Psoas muscle (tissue), 8 donors: ENCODE measurements around the gene FZD4. TPM values are rescaled to one million over a fixed set of nuclear protein-coding genes. Genes with fewer than 3 reads are reported as not detected.
A peak's percentile ranks its signal among the peaks of the same experiment; 100 is the strongest.

ENCODE experiments used
- ATAC-seq, 4 donors: fragments of 200-7000 bp; cut with Tn5 transposase; one replicate each; pipeline ENCODE4 v1.9.1; 2020; ENCODE audit warnings: moderate library complexity in 3 of 4, mild to moderate bottlenecking in 2 of 4
- DNase-seq, 2 donors: peaks; one replicate each; pipeline ENCODE4 v3.0.0-alpha.2; 2020
- H3K27ac ChIP-seq: fragments of 200-600 bp; one replicate; pipeline ENCODE4 v1.8.0; 2022
- H3K27me3 ChIP-seq, 3 donors: fragments of 200-600 bp in 1 of 3; one replicate each; pipeline versions ENCODE4 v1.6.1 to v1.8.0; 2013 to 2022; ENCODE audit warnings: low read length in 2 of 3, mild to moderate bottlenecking in 2 of 3, moderate library complexity in 1 of 3; ENCODE audit not compliant: insufficient read depth in 3 of 3
- H3K36me3 ChIP-seq, 2 donors: fragments of 200-600 bp in 1 of 2; one replicate each; pipeline versions ENCODE4 v1.6.1 to v1.8.0; 2013 to 2022; ENCODE audit warnings: low read depth in 1 of 2, mild to moderate bottlenecking in 1 of 2, moderate library complexity in 1 of 2; ENCODE audit not compliant: insufficient read depth in 1 of 2
- H3K4me1 ChIP-seq: fragments of 200-600 bp; one replicate; pipeline ENCODE4 v1.8.0; 2022
- H3K4me3 ChIP-seq: fragments of 200-600 bp; one replicate; pipeline ENCODE4 v1.8.0; 2022; ENCODE audit warnings: mild to moderate bottlenecking
- H3K9me3 ChIP-seq: fragments of 200-600 bp; one replicate; pipeline ENCODE4 v1.8.0; 2022
- CTCF ChIP-seq: fragments of 200-600 bp; IDR thresholded peaks from one replicate; pipeline ENCODE4 v1.8.0; 2022; ENCODE audit warnings: antibody characterized with exemption
- WGBS, 3 donors: extraction: QIAGEN DNeasy Blood & Tissue Kit; methylation state at CpG; one replicate each; pipeline versions ENCODE4 v1.1.6 to v1.1.7; 2013; 5-methylcytosine and 5-hydroxymethylcytosine counted together
- intact Hi-C, 2 donors: fragments of 100-400 bp; cut with DNase I; formaldehyde crosslinking; loops; one replicate each; pipeline versions ENCODE4 v1.11.0 to v1.14.2; 2022
- polyA plus RNA-seq, 3 donors: library from polyadenylated mRNA; stranded (reverse); fragments of 200-250 nt; gene quantifications; one replicate each; pipeline ENCODE4 v1.2.3, GENCODE V29; 2013
- total RNA-seq, 4 donors: library from RNA; stranded (reverse); fragmentation: NEBNext Ultra II Directional in 2 of 4; extraction: Animal tissue kit (Norgen Biotek cat#: 25700) in 2 of 4; gene quantifications; one replicate each; pipeline versions ENCODE4 v1.2.1 to v1.2.4, GENCODE V29; 2021 to 2023
- donor health status: healthy with polysubstance abuse.
- donor health status: DM: no; HTN: no; CAD: no; lungs with moderate emphysema.
- donor health status: Bipolar disorder and iron deficiency.
- donor health status: healthy.
- donor health status: DM: yes; HTN: yes; CAD: no.
- donor health status: DM: no; HTN: no; CAD: no.
- donor health status: DM: no; HTN: no; CAD: no.
- donor health status: DM: yes; HTN: yes; CAD: no.

Gene FZD4
- total and polyA plus RNA-seq, 7 donors = 12.3 to 158 (median 27.5) TPM

DNA sequence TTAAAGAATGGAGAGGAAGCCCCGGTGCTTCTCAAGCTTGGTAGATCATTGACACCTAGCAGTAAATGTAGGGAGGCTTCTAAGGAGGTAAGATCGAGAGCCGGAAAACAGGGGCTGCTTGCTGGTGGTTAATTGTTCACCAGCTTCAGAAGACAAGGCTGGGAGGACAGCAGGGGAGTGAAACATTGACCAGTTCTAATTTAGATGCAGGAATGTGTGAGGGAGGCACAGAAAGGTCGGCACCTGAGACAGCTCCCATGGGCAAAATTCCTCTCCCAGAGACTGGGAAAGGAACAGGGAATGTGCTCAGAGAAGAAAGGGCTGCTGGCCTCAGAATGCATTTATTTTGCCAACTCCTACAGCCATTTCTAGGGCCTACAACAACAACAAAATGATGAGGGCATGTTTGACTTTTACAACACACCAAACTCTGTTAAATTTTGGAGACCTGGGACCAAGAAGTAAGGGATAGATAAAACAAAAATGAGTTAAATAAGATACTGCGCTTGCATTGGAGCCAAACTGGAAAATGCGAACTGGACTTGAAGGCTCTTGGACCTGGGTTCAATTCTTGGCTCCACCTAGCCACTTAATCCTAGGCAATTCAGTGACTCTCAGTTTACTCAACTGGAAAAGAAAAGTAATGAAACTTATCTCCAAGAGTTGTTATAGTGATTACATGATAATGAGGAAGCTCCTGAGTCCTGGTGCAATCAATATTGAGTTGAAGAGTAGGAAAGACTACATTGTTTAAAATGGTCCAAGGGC, 31.0 kb downstream of the FZD4 start:
- 75 to 76% (median 75%) methylated on average over 6 of the region's 6 CpGs for WGBS, 3 donors
- DNase-seq = no peak
- ATAC-seq = no peak
- peaks cover 0 to 9% of the 10 kb centered on the region in 2 donors for H3K36me3 ChIP-seq
- intact Hi-C loops = no loop called here
- no peak for TF ChIP-seq CTCF
- H3K4me1 ChIP-seq = no peaks in the 10 kb centered on the region
- no peaks in the 10 kb centered on the region for H3K27me3 ChIP-seq
- no peak overlapping the region for H3K4me3 ChIP-seq
- H3K27ac ChIP-seq = no peak overlapping the region
- no peaks in the 10 kb centered on the region for H3K9me3 ChIP-seq

GRCh38 chr11:86922225-86922624, 33.0 kb downstream of the FZD4 start:
- no peak for ATAC-seq
- Histone ChIP-seq H3K4me1 (no peaks in the 10 kb centered on the region), H3K4me3 (no peak overlapping the region), H3K27me3 (no peaks in the 10 kb centered on the region), H3K36me3 (peaks cover 0 to 9% of the 10 kb centered on the region in 2 donors), H3K27ac (no peak overlapping the region), H3K9me3 (no peaks in the 10 kb centered on the region)
- no peak for TF ChIP-seq CTCF
- no peak for DNase-seq
- 91 to 100% (median 97%) methylated on average over 1 of the region's 1 CpG for WGBS, 3 donors
- intact Hi-C loops = no loop called here

- Histone ChIP-seq H3K27ac (peak overlapping the region; percentile 52), H3K36me3 (peaks cover 0 to 9% of the 10 kb centered on the region in 2 donors), H3K4me3 (no peak overlapping the region), H3K4me1 (peaks cover 3% of the 10 kb centered on the region), H3K27me3 (no peaks in the 10 kb centered on the region), H3K9me3 (no peaks in the 10 kb centered on the region)
- intact Hi-C loops = loop anchor here (2.0 to 10.0 kb wide), 3 partner anchors 49 to 465 kb away; no protein-coding TSS in a partner anchor
- 66 to 71% (median 68%) methylated on average over 7 of the region's 7 CpGs for WGBS, 3 donors
- peak; percentile 58 for TF ChIP-seq CTCF
- ATAC-seq = peak in 3 of 4 donors; percentile 46 to 71 (median 61)
- DNase-seq = no peak
Observed at GRCh38 chr11:86919557-86920210, 35.5 kb downstream of the FZD4 start.

- no peak overlapping the region for H3K4me3 ChIP-seq
- peak overlapping the region; percentile 52 for H3K27ac ChIP-seq
- H3K27me3 ChIP-seq = no peaks in the 10 kb centered on the region
- ATAC-seq (no peak), DNase-seq (no peak)
- intact Hi-C loops = loop anchor here (2.0 to 10.0 kb wide), 3 partner anchors 48 to 464 kb away; no protein-coding TSS in a partner anchor
- TF ChIP-seq CTCF = no peak
- peaks cover 3% of the 10 kb centered on the region for H3K4me1 ChIP-seq
- H3K36me3 ChIP-seq = peaks cover 0 to 9% of the 10 kb centered on the region in 2 donors
- WGBS, 3 donors = 63 to 66% (median 64%) methylated on average over 7 of the region's 7 CpGs
- H3K9me3 ChIP-seq = no peaks in the 10 kb centered on the region
Observed at GRCh38 chr11:86918973-86919372, 36.2 kb downstream of the FZD4 start.
